OCI-LY1 (cell line): ENCODE measurements around the gene NUTM1.

ENCODE experiments used
- H2AFZ ChIP-seq: fragments of 200-600 bp; sonication (generic), shearing (Covaris generic); 2 replicates; pipeline ENCODE4 v1.6.0; 2014; ENCODE audit warnings: antibody characterized with exemption, mild to moderate bottlenecking, low read length
- H3F3A ChIP-seq: fragments of 200-600 bp; sonication (generic), shearing (Covaris generic); 2 replicates; pipeline ENCODE4 v1.6.0; 2014; ENCODE audit warnings: mild to moderate bottlenecking, antibody characterized with exemption, low read length, moderate library complexity; ENCODE audit not compliant: insufficient read depth
- H3K27ac ChIP-seq: fragments of 200-600 bp; sonication (generic); 2 replicates; pipeline ENCODE4 v1.5.1; 2014; ENCODE audit warnings: low read length, mixed run types, mild to moderate bottlenecking, low read depth; ENCODE audit not compliant: poor library complexity, severe bottlenecking
- H3K27me3 ChIP-seq: fragments of 200-600 bp; sonication (generic); 2 replicates; pipeline ENCODE4 v1.6.0; 2014; ENCODE audit warnings: antibody characterized with exemption, mild to moderate bottlenecking, low read length, moderate library complexity; ENCODE audit not compliant: insufficient read depth
- H3K36me3 ChIP-seq: fragments of 200-600 bp; sonication (generic); 2 replicates; pipeline ENCODE4 v1.6.1; 2014; ENCODE audit warnings: mild to moderate bottlenecking, antibody characterized with exemption, low read length, moderate library complexity, mixed read lengths; ENCODE audit not compliant: insufficient read depth
- H3K4me1 ChIP-seq: fragments of 200-600 bp; sonication (generic); 2 replicates; pipeline ENCODE4 v1.5.1; 2014; ENCODE audit warnings: mild to moderate bottlenecking, low read length, moderate library complexity; ENCODE audit not compliant: insufficient read depth, severe bottlenecking
- H3K4me2 ChIP-seq: fragments of 200-600 bp; sonication (generic), shearing (Covaris generic); 2 replicates; pipeline ENCODE4 v1.6.1; 2014; ENCODE audit warnings: low read length
- H3K4me3 ChIP-seq: fragments of 200-600 bp; sonication (generic); 2 replicates; pipeline ENCODE4 v1.5.1; 2014; ENCODE audit warnings: low read length, low read depth, mild to moderate bottlenecking, mixed read lengths; ENCODE audit not compliant: poor library complexity, severe bottlenecking
- H3K79me2 ChIP-seq: fragments of 200-600 bp; shearing (Covaris generic); 2 replicates; pipeline ENCODE4 v1.6.1; 2016; ENCODE audit warnings: mixed run types, low read length, mixed read lengths; ENCODE audit not compliant: insufficient read depth
- H3K9ac ChIP-seq: fragments of 200-600 bp; sonication (generic), shearing (Covaris generic); 2 replicates; pipeline ENCODE4 v1.6.1; 2014; ENCODE audit warnings: mild to moderate bottlenecking, low read length, mixed read lengths
- H3K9me2 ChIP-seq: fragments of 200-600 bp; sonication (generic), shearing (Covaris generic); 2 replicates; pipeline ENCODE4 v1.6.1; 2014; ENCODE audit warnings: low read depth, mild to moderate bottlenecking, low read length, mixed read lengths
- H3K9me3 ChIP-seq: fragments of 200-600 bp; shearing (Covaris generic); 2 replicates; pipeline ENCODE4 v1.6.1; 2014; ENCODE audit warnings: low read length, mixed read lengths
- H4K20me1 ChIP-seq: fragments of 200-600 bp; sonication (generic), shearing (Covaris generic); 2 replicates; pipeline ENCODE4 v1.6.0; 2016; ENCODE audit warnings: mild to moderate bottlenecking, low read length; ENCODE audit not compliant: insufficient read depth
- CTCF ChIP-seq: fragments of 200-600 bp; sonication (generic), shearing (Covaris generic); IDR thresholded peaks from 2 replicates; pipeline ENCODE4 v1.5.1; 2017; ENCODE audit warnings: mild to moderate bottlenecking, antibody characterized with exemption, low read length, moderate library complexity, mixed read lengths
- EZH2 ChIP-seq: fragments of 200-600 bp; sonication (generic), shearing (Covaris generic); IDR thresholded peaks from 2 replicates; pipeline ENCODE4 v1.8.0; 2017; ENCODE audit warnings: borderline replicate concordance, mixed run types, mild to moderate bottlenecking, antibody characterized with exemption, low read length, moderate library complexity, mixed read lengths

The NUTM1 gene

GRCh38 chr15:34357653-34358052, 14.5 kb downstream of the NUTM1 start:
- peaks cover 14% of the 10 kb centered on the region; the same call in 1 of the 2 replicates for H3K36me3 ChIP-seq
- H3K9me2 ChIP-seq, result no peaks in the 10 kb centered on the region
- H3K4me3 ChIP-seq, result no peak overlapping the region
- no peak overlapping the region for H3K9ac ChIP-seq
- no peak overlapping the region for H2AFZ ChIP-seq
- no peak overlapping the region for H3K27ac ChIP-seq
- no peaks in the 10 kb centered on the region for H3K79me2 ChIP-seq
- no peaks in the 10 kb centered on the region for H3K27me3 ChIP-seq
- H4K20me1 ChIP-seq, result no peaks in the 10 kb centered on the region
- no peaks in the 10 kb centered on the region for H3K4me1 ChIP-seq
- TF ChIP-seq CTCF (no peak), EZH2 (no peak)
- H3K4me2 ChIP-seq, result no peak overlapping the region
- H3K9me3 ChIP-seq, result no peaks in the 10 kb centered on the region
- H3F3A ChIP-seq, result no peaks in the 10 kb centered on the region

GRCh38 chr15:34358367-34358766, 15.3 kb downstream of the NUTM1 start:
- H3K9me2 ChIP-seq, result no peaks in the 10 kb centered on the region
- H4K20me1 ChIP-seq, result no peaks in the 10 kb centered on the region
- no peaks in the 10 kb centered on the region for H3K4me1 ChIP-seq
- no peak overlapping the region for H3K4me2 ChIP-seq
- no peaks in the 10 kb centered on the region for H3K9me3 ChIP-seq
- H3K9ac ChIP-seq, result no peak overlapping the region
- no peak overlapping the region for H3K27ac ChIP-seq
- H3K27me3 ChIP-seq, result no peaks in the 10 kb centered on the region
- H3F3A ChIP-seq, result no peaks in the 10 kb centered on the region
- no peaks in the 10 kb centered on the region for H3K79me2 ChIP-seq
- H2AFZ ChIP-seq, result no peak overlapping the region
- H3K36me3 ChIP-seq, result peaks cover 14% of the 10 kb centered on the region; the same call in 1 of the 2 replicates
- no peak overlapping the region for H3K4me3 ChIP-seq
- TF ChIP-seq EZH2 (no peak), CTCF (no peak)

GRCh38 chr15:34358948-34359347, 15.8 kb downstream of the NUTM1 start:
- no peaks in the 10 kb centered on the region for H4K20me1 ChIP-seq
- H3K36me3 ChIP-seq, result peaks cover 14% of the 10 kb centered on the region; the same call in 1 of the 2 replicates

More at GRCh38 chr15:34358948-34359347, 15.8 kb downstream of the NUTM1 start:
- Histone ChIP-seq H3K27ac (no peak overlapping the region), H3K4me3 (no peak overlapping the region), H3K27me3 (no peaks in the 10 kb centered on the region), H3F3A (no peaks in the 10 kb centered on the region), H3K4me1 (no peaks in the 10 kb centered on the region), H3K4me2 (no peak overlapping the region), H3K79me2 (no peaks in the 10 kb centered on the region), H3K9me2 (no peaks in the 10 kb centered on the region), H3K9ac (no peak overlapping the region), H3K9me3 (no peaks in the 10 kb centered on the region), H2AFZ (no peak overlapping the region)
- TF ChIP-seq CTCF (no peak), EZH2 (no peak)
